GM18507 (cell line): Measurements from ENCODE around the gene C3orf52.
A peak's percentile ranks its signal among the peaks of the same experiment; 100 is the strongest.

Source experiments
- DNase-seq: peaks from one replicate; pipeline ENCODE4 v3.0.0; 2011; ENCODE audit warnings: low read depth; ENCODE audit not compliant: insufficient read length; ENCODE audit errors: extremely low spot score
- FAIRE-seq: peaks from 2 replicates; lab custom pipeline; 2011; peaks lifted over from hg19 to GRCh38; lab: Jason Lieb, UNC

The C3orf52 gene

GRCh38 chr3:112132554-112132953 lies 46.4 kb downstream of the C3orf52 start:
- FAIRE-seq (no peak), DNase-seq (no peak)

GRCh38 chr3:112132975-112133448 lies 46.8 kb downstream of the C3orf52 start, which contains the start of gene GCSAM:
TSS of gene GCSAM (minus strand) at chr3:112133248. CDS start at chr3:112133120, 128 bp downstream.
- DNase-seq = peak; percentile 54

GRCh38 chr3:112133626-112134334 lies 47.6 kb downstream of the C3orf52 start:
- DNase-seq = no peak

More at GRCh38 chr3:112132975-112133448, 46.8 kb downstream of the C3orf52 start, which contains the start of gene GCSAM:
- FAIRE-seq = peak; percentile 100

DNA sequence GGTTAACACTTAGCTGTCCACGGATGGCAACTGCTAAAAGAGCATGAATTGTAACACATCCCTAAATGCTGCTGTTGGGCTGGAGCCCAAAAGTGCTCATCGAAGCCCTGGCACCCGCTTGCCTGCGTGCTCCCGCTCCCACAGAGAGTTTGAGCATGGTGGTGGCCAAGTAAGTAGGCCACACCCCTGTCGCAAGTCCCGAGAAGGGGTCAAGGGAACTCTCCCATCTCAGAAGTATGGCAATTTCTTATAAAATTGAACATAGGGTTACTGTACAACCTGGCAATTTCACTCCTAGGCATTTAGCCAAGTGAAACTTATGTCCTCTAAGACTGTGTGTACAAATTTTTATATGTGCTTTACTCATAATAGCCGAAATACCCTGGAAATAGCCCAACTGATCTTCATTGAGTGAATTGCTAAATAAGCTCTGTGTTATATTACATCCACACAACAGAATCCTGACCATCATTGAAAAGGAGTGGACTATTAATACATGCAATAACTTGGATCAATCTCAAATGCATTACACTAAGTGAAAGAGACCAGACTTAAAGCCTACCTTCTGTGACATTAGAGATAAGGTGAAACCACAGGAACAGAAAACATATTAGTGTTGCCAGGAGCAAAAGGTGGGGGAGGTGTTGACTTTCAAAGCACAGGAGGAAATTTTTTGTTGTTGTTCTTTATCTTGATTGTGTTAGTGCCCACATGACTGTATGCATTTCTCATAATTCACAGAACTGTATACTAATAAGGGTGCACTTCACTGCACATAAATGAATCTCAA lies 48.3 kb downstream of the C3orf52 start:
- FAIRE-seq (peak; percentile 91), DNase-seq (no peak)

More at GRCh38 chr3:112133626-112134334, 47.6 kb downstream of the C3orf52 start:
- no peak for FAIRE-seq

GRCh38 chr3:112136046-112136445 lies 49.9 kb downstream of the C3orf52 start:
- FAIRE-seq (peak; percentile 81), DNase-seq (no peak)

GRCh38 chr3:112136959-112137693 lies 50.9 kb downstream of the C3orf52 start:
- peak; percentile 94 for FAIRE-seq
- DNase-seq = no peak

- FAIRE-seq (no peak), DNase-seq (no peak)
These were observed 51.6 kb downstream of the C3orf52 start for GRCh38 chr3:112137781-112138180.

DNA sequence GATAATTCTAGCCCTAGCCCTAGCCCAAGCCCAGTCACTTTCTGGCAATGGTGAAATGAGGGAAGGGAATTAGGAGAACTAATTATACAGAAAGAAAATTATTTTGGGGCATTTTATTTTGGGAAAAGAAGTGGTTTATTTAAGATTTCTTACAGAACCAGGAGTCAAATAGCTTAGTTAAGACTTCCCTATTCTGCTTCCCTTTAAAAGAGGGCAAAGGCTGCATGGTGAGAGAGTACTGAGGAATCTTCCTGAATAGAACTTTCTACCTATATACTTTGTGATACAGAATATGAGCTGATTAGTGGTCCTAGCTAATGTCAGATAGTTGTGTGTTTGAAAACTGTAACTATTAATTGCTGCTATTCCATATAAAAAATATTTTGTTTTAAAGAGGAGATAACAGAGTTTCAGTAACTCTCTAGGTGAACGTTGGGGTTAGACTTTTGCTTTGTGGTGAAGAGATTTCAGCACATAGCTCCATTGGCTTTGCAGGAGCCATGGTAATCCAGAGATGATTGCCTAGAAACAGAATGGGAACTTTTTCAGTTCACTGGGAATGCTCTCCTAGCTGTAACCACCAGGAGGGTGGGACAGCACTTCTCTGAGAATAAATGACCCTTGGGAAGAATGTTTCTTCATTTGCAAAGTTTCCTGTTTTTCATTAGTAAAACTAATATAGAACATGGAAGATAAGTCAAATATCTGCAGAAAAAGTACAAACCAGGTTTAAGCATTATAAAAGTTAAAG lies 52.2 kb downstream of the C3orf52 start:
- no peak for DNase-seq
- no peak for FAIRE-seq

DNA sequence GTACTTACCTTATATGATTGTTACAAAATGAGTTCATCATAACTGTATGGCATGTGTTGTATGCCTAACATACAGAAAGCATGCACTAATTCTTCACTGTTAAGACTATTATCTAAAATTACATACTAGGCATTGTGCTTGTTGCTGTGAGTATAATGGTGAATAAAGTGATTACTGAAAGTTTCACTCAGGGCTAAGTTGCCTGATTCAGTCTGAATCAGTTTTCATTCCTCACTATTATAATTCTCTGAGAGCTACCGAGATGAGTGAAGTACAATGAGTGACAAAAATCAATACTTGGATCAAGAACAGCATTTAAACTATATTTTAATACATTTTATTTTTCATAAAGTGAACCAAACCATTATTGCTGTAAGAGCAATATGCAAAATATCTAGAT lies 54.4 kb downstream of the C3orf52 start:
- DNase-seq = no peak
- FAIRE-seq = no peak

- no peak for DNase-seq
- no peak for FAIRE-seq
These were observed 55.1 kb downstream of the C3orf52 start for GRCh38 chr3:112141293-112141692.

DNA sequence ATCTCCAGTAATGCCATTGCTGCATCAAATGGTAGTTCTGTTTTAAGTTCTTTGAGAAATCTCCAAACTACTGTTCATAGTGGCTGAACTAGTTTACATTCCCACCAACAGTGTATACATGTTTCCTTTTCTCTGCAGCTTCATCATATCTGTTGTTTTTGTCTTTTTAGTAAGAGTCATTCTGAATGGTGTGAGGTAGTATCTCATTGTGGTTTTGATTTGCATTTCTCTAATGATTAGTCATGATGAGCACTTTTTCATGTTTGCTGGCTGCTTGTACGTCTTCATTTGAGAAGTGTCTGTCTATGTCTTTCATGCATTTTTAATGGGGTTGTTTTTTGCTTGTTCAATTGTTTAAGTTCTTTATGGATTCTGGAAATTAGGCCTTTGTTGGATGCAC lies 57.1 kb downstream of the C3orf52 start:
- DNase-seq (no peak), FAIRE-seq (peak; percentile 69)

- DNase-seq = no peak
- FAIRE-seq = no peak
These were observed 57.5 kb downstream of the C3orf52 start for GRCh38 chr3:112143689-112144088.

DNA sequence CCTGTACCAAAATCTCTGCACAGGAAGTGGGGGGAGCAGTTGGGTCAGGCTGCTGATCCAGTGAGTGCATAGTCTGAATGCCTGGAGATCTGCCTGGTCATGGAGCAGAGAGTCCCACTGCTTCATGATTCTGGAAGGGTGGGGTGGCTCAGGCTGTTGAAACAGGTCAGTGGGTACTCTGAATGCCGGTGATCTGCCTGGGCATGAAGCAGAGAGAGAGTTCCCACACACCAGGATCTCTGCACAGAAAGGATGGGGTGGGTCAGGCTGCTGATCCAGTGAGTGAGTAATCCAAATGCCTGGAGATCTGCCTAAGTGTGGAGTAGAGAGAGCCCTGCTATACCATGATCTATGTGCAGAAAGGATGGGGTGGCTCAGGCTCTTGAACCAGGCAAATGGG lies 62.9 kb downstream of the C3orf52 start:
- no peak for FAIRE-seq
- DNase-seq = no peak

- DNase-seq = no peak
- FAIRE-seq = peak; percentile 31
These were observed 81.6 kb downstream of the C3orf52 start for GRCh38 chr3:112167758-112168157.
